Frontal cortex (tissue), 4 donors: ENCODE measurements around the gene CDH6. TPM values are rescaled to one million over a fixed set of nuclear protein-coding genes. Genes with fewer than 3 reads are reported as not detected.
"Not testable (repeated sequence)": the region's sequence is repeated elsewhere in the genome, so short reads cannot be mapped to it uniquely, and the experiment has no call there.

Experiments used
- DNase-seq, 2 donors: peaks; one replicate each; pipeline ENCODE4 v3.0.0; 2012; ENCODE audit warnings: low spot score in 2 of 2
- FAIRE-seq: peaks from 2 replicates; lab custom pipeline; 2012; peaks lifted over from hg19 to GRCh38; lab: Jason Lieb, UNC
- total RNA-seq: library from RNA; depleted of rRNA; stranded (reverse); fragments of >200 nt; gene quantifications from one replicate; pipeline ENCODE4 v1.2.3, GENCODE V29; 2014
- donor health status: control.
- donor health status: control.
- donor health status: control.

CDH6 gene
- total RNA-seq, 1 donor from 2014 or later, result 37.1 TPM

DNA sequence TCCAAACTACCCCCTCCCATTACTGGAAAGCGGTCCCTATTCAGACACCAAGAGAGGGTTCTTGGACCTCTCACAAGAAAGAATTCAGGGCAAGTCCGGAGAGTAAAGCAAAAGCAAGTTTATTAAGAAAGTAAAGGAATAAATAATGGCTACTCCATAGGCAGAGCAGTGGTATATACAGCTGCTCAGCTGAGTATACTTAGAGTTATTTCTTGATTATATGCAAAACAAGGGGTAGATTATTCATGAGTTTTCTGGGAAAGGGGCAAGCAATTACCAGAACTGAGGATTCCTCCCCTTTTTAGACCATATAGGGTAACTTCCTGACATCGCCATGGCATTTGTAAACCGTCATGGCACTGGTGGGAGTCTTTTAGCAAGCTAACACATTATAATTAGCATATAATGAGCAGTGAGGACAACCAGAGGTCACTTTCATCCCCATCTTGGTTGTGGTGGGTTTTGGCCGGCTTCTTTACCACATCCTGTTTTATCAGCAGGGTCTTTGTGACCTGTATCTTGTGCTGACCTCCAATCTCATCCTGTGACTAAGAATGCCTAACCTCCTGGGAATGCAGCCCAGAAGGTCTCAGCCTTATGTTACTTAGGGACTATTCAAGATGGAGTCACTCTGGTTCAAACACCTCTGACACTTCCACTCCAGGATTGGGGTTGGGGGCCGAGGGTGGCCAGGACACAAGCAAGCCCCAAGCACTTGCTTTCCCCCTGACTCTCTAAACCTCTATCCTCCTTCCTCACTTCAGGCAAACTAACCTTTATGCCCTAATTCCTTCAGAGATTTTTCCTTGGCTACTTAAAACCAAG is 168.4 kb downstream of the CDH6 start:
- DNase-seq, FAIRE-seq: not testable (repeated sequence)

DNA sequence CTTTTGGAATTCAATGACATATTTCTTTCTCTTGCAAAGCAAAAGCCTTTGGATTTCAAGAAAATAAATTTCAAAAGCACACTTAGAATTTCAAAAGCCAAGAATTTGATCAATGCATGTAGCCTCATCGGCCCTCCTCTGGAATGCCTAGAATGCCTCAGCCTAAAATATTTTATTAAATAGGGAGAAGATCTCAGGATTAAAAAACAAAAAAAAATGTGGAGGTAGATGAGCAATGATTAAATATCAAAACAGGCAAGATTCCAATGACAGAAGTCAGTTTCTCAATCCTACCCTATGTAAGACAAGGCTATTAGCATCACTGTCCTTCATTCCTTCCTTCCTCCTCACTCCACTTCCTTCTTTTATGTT is 169.0 kb downstream of the CDH6 start:
- no peak for FAIRE-seq
- DNase-seq, result no peak

DNA sequence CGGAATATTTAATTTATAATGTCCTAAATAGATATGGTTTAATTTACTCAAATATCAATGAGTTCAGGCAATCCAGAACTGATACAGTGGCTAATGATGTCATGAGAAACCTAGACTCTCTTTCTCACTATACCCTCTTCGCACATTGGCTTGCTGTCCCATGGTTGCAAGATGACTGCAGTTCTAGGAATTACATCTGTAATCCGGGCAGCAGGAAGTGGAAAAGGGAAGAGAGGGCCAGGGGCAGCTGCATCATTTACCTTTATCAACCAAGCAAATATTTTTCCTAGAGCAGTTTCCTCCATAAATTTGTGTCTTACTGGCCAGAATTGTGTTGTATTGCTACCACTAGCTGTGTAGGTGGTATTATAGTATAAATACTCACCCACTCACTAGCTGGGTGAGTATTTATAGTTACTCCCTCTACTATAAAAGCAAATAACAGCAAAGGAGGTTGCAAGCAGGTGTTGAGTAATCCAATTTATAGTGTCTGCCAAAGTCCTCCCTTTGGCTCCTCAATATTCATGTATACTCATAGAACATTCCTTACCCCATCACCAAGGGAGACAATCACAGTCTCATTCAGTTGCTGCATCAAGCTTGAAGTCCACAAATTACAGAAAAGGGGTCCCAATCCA is 169.6 kb downstream of the CDH6 start:
- no peak for FAIRE-seq
- no peak for DNase-seq

DNA sequence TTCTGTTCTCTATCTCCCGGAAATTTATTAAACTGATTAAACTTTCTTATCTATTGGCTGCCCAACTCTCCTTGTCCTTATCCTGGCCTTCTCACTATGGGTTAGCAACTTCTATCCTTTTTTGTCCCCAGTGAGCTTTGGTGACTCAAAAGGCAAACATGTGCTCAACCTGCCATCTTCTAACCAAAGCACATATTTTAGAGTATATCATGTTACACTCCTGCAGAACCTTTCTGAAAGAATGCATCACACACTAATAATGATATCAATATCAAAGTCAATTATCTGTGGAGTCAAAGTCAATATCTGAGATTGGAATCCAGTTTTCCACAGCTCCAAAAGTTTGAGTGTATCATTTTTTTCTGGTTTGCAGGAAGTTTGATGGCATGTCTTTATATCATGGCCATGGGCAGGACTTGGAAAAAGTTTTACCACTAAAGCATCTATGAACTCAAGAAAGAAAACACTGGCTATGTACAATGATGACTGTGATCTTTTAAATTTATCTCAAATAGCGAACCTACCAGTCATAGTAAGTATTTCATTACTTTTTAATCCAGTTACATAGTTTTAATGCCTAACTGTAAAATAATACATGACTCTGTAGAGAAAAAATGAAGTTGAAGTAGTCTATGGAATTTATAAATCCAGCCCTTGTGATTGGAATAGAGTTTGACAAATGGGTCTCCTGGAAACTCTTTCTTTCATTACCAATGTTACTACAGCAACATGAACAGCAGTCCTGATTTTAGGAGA is 171.6 kb downstream of the CDH6 start:
- DNase-seq (no peak), FAIRE-seq (no peak)

DNA sequence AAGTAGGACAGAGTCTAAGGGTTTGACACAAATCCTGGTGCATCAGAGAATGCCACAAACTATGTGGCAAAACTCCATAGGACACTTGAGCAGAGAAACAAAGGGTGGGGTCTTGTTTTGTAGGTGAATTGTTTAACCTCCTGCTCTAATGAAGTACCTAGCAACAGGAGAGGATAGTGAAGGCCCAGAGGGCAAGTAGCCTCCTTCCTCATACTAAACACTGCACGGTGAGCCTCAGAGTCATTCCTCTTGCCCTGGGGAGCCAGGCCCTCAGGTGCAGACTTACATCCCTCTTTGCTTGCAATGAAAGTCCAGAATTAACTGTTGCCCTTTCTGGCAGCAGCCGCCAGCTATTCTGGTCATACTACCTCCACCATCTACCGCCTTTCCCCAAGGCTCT is 172.3 kb downstream of the CDH6 start:
- FAIRE-seq, result no peak
- DNase-seq, result no peak

DNA sequence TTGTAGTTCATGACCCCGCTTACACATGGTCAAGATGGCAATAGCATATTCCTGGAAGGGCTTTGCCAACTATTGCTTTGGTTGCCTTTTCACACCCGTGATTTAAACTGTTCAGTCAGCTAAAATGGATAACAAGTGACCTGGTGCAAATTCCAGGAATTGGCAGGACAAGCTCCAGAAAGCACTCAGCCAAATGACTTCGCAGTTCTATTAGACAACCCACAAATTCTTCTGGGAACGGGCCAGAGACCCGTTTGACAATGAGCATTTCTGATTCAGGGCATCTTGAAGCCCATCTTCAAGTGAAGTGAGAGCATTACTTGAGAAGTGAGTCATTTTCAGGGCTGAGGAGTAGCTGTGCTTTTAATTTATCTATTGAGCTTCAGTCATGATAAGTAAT is 173.5 kb downstream of the CDH6 start:
- DNase-seq (no peak), FAIRE-seq (no peak)

DNA sequence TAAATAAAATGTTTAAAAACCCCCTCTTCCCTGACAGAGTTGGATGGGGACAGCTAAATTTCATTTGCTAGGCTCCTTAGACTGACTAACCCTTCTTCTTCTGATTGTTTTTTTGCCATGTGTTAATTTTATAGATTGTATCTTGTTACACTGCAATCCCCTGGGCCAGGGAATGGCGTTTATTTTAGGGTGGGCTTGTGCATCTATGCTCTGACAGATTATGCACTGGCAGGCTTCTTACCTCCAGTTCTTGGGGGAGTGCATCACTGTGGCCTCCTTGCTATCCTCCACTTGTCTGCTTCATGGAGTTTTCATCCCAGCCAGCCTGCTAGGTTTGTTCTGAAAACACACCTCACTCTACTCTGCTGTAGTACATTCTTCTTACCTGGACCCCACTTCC is 178.6 kb downstream of the CDH6 start:
- FAIRE-seq, result no peak
- DNase-seq, result no peak

DNA sequence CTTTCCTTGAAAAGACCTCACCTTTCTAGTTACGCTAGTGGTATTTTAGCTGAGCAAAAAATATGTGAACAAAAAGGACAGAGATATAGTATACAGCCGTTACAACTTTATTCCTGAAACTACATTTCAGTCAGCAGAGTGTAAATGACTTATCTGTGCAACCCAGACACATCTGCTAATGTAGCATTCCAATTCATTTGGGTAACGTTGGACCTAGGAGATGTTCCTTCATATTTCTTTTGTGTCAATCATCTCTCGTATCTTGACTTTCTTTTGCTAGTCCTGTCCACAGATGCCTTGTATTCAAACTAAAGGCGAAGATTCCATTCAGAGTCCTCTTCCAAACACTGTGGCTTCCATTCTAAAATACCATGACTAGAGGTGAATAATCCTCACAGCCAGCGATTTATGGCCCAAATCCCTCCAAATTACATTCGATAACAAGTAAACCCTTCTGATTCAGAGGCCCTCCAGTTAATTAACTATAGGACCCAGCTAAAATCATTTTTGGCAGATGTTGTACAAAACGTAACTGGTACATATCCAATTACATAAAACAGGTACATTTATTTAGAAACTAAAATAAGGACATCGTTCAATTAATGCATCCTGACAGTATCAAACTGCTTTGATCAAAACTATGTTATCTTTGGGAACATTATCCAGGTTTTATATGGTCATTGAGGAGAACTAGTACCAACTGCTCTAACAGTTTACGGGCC is 182.7 kb downstream of the CDH6 start:
- no peak for FAIRE-seq
- DNase-seq, result no peak

DNA sequence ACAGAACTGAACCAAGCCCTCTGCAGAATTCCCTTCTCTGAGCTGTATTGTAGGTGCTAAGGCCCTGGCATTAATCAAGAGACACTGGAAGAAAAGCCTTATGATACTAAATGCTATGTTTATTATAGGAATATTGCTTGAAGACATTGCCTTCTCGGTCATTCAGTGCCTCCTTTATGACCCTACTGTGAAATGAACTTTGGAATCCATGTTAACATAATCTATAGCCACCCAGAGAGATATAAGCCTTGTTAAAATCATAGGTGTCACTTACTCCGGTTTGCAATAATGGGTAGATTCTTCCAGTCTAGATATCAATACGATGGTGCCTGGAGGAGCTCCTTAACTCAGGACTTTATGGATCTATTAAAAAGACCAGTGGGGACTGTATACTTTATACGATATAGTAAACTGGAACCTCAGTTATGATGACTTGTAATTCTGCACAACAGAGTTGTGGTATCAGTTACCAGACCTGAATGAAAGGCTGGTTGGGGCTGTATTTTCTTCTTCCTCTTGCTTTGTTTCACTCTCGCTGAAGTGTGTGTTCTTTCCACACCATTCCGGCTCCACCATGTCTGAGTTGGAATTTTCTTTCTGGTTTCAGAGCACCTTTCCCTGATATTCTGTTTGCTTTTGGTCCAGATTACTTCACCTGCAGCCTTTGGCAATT is 183.9 kb downstream of the CDH6 start:
- FAIRE-seq (no peak), DNase-seq (no peak)

DNA sequence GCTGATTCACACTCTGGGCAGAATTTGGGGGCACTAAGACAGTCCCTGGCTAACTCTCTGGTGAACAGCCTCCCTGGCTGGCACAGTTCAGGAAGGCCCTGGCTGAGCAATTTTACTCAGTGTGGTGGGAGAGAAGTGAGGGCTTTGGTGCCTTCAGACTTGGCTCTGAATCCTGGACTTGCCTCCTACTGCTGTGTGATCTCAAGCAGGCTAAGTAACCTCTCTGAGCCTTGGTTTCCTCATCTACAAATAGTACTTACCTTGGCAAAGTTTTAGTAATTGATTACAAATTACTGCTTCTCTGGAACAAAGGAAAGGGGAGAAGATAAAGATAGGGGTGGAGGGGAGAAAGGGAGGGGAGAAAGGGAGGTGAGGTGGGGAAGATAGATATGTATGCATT is 184.7 kb downstream of the CDH6 start:
- no peak for FAIRE-seq
- DNase-seq, result no peak
